ENCODE data around the gene TRAPPC13. TPM values are rescaled to one million over a fixed set of nuclear protein-coding genes. Genes with fewer than 3 reads are reported as not detected.

Gene TRAPPC13
- total and polyA plus RNA-seq, 10 donors = 14.1 to 35.7 (median 19.4) TPM

DNA sequence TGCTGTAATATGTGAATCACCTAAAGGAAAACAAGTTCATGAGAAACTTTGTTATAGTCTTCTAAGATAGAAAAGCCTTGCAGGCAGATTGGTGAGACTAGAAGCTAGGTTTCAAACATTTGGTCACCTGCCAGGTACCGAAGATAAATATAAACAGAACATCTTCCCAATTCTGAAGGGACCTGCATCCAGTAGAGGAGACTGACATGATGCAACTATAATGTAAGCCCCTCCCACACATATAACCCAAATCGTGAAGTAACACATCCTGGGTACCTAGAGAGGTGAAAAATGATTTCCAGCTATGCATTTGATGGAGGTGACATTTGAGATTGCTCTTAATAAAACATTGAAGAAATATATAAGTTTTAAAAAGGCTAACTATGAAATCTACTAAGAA lies 29.9 kb downstream of the TRAPPC13 start:
- Histone ChIP-seq H3K9me3 (no peaks in the 10 kb centered on the region), H3K36me3 (peaks cover 0 to 78% (median 21%) of the 10 kb centered on the region in 6 donors), H3K4me3 (no peak overlapping the region), H3K27me3 (replicated peaks in 1 of 7) (no peaks in the 10 kb centered on the region), H3K27ac (no peak overlapping the region), H3K4me1 (no peaks in the 10 kb centered on the region)
- no peak for DNase-seq
- intact Hi-C loops (cut with DNase I; ENCODE audit: low total_unique reads) = no loop called here
- TF ChIP-seq POLR2AphosphoS5 (IDR thresholded peaks at IDR 0.05) (no peak), POLR2A (IDR thresholded peaks at IDR 0.05) (no peak)
- TF ChIP-seq, protein P1, sequence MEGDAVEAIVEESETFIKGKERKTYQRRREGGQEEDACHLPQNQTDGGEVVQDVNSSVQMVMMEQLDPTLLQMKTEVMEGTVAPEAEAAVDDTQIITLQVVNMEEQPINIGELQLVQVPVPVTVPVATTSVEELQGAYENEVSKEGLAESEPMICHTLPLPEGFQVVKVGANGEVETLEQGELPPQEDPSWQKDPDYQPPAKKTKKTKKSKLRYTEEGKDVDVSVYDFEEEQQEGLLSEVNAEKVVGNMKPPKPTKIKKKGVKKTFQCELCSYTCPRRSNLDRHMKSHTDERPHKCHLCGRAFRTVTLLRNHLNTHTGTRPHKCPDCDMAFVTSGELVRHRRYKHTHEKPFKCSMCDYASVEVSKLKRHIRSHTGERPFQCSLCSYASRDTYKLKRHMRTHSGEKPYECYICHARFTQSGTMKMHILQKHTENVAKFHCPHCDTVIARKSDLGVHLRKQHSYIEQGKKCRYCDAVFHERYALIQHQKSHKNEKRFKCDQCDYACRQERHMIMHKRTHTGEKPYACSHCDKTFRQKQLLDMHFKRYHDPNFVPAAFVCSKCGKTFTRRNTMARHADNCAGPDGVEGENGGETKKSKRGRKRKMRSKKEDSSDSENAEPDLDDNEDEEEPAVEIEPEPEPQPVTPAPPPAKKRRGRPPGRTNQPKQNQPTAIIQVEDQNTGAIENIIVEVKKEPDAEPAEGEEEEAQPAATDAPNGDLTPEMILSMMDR (IDR thresholded peaks at IDR 0.05 in 8 of 11, conservative IDR thresholded peaks at IDR 0.05 in 3 of 11) = no peak
- WGBS, 5 donors = 82 to 90% (median 83%) methylated on average over 2 of the region's 2 CpGs

DNA sequence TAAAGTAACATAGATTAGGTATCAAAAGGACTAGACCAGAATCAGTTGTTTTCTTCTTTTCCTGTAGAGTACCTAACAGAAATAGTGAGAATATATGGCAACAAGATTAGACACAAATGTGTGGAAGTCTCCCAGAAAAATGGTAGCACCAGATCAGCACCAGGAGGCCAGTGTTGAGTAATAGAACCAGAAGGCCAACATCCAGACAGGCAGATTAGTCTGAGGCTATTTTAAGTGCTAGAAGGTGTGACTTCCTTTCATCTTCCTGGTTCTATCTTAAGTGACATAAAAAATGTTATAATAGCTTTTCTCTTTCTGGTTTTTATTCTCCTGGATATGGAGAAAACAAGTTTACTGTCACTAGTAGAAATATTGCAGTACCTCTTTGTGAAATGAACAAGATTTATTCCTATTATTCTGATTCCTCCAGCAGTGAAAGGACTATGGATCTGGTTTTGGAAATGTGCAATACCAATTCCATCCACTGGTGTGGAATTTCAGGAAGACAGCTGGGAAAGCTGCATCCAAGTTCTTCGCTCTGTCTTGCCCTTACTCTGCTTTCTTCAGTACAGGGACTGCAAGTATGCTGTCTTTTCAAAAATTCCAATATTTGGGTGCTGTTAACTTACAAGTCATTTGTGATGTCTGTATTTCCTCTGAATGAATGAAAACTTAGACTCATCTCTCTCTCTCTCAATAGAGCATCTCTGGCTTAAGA lies 39.1 kb downstream of the TRAPPC13 start:
- no peak for TF ChIP-seq POLR2AphosphoS5 (IDR thresholded peaks at IDR 0.05)
- TF ChIP-seq, protein P1 (IDR thresholded peaks at IDR 0.05 in 8 of 11, conservative IDR thresholded peaks at IDR 0.05 in 3 of 11) = peak in 1 of 11 experiments; percentile 27
- Histone ChIP-seq H3K27me3 (replicated peaks in 1 of 7) (no peaks in the 10 kb centered on the region), H3K4me1 (peaks cover 0 to 3% (median 0%) of the 10 kb centered on the region in 6 donors), H3K4me3 (no peak overlapping the region), H3K27ac (no peak overlapping the region), H3K9me3 (no peaks in the 10 kb centered on the region), H3K36me3 (peaks cover 0 to 98% (median 15%) of the 10 kb centered on the region in 6 donors)
- WGBS, 5 donors = 85 to 97% (median 95%) methylated on average over 1 of the region's 1 CpG
- DNase-seq = no peak
- intact Hi-C loops (cut with DNase I; ENCODE audit: low total_unique reads) = no loop called here

DNA sequence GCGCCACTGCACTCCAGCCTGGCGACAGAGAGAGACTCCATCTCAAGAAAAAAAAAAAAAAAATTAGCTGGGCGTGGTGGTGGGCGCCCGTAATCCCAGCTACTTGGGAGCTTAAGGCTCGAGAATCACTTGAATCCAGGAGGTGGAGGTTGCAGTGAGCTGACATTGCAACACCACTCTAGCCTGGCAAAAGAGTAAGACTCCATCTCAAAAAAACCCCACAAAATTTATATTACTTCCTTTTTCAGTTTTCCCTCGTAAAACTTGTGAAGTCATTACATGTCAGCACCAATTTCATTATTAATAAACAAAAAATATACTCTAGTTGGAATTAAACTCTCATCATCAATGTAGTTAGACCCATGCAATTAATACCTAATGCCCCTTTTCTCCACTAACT lies 43.9 kb downstream of the TRAPPC13 start:
- no peak for TF ChIP-seq POLR2A (IDR thresholded peaks at IDR 0.05)
- TF ChIP-seq POLR2AphosphoS5 (IDR thresholded peaks at IDR 0.05) = no peak
- TF ChIP-seq, protein P1 (IDR thresholded peaks at IDR 0.05 in 8 of 11, conservative IDR thresholded peaks at IDR 0.05 in 3 of 11) = no peak
- no peaks in the 10 kb centered on the region for H3K9me3 ChIP-seq
- H3K4me1 ChIP-seq = peaks cover 0 to 5% (median 0%) of the 10 kb centered on the region in 6 donors
- H3K4me3 ChIP-seq = no peak overlapping the region
- no peak for DNase-seq
- H3K27me3 ChIP-seq (replicated peaks in 1 of 7) = no peaks in the 10 kb centered on the region
- H3K27ac ChIP-seq = no peak overlapping the region
- WGBS, 5 donors = 65 to 80% (median 76%) methylated on average over 7 of the region's 7 CpGs
- intact Hi-C loops (cut with DNase I; ENCODE audit: low total_unique reads) = no loop called here
- H3K36me3 ChIP-seq = peaks cover 0 to 100% (median 22%) of the 10 kb centered on the region in 6 donors

DNA sequence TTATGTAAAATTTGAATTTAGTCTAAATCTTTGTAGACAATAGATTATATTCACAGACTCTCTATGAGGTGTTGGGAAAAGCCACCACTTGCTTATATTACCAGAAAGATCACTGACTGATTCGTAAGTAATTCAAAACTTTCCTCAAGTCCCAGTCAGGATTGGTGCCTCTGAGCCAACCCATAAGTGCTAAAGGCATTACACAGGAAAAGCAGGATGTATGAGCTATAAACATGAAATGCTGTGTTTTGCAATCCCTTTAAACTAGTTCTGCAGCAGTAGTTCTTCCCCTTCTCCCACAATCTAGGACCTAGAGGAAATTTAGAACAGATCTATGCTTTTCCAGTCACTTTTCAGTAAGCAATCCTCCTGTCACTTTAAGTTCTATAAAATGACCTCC lies 48.0 kb downstream of the TRAPPC13 start:
- H3K4me3 ChIP-seq = no peak overlapping the region
- TF ChIP-seq, protein P1 (IDR thresholded peaks at IDR 0.05 in 8 of 11, conservative IDR thresholded peaks at IDR 0.05 in 3 of 11) = no peak
- TF ChIP-seq POLR2AphosphoS5 (IDR thresholded peaks at IDR 0.05) (no peak), POLR2A (IDR thresholded peaks at IDR 0.05) (no peak)
- peaks cover 0 to 85% (median 20%) of the 10 kb centered on the region in 6 donors for H3K36me3 ChIP-seq
- H3K4me1 ChIP-seq = peaks cover 0 to 11% (median 0%) of the 10 kb centered on the region in 6 donors
- intact Hi-C loops (cut with DNase I; ENCODE audit: low total_unique reads) = no loop called here
- H3K27ac ChIP-seq = peak overlapping the region in 1 of 8 donors; percentile 13
- no peaks in the 10 kb centered on the region for H3K9me3 ChIP-seq
- DNase-seq = no peak
- 66 to 89% (median 77%) methylated on average over 1 of the region's 1 CpG for WGBS, 5 donors
- H3K27me3 ChIP-seq (replicated peaks in 1 of 7) = no peaks in the 10 kb centered on the region

All from spleen (tissue), 11 donors.